NCI-H510A treated with DMSO at 0.1 percent for 48 hours (cell line): ENCODE measurements around the gene C19orf33.
"Not testable (repeated sequence)": the region's sequence is repeated elsewhere in the genome, so short reads cannot be mapped to it uniquely, and the experiment has no call there.

Source experiments
- DNase-seq: peaks from one replicate; lab custom pipeline; 2025; lab: John Stamatoyannopoulos, UW

Gene C19orf33

DNA sequence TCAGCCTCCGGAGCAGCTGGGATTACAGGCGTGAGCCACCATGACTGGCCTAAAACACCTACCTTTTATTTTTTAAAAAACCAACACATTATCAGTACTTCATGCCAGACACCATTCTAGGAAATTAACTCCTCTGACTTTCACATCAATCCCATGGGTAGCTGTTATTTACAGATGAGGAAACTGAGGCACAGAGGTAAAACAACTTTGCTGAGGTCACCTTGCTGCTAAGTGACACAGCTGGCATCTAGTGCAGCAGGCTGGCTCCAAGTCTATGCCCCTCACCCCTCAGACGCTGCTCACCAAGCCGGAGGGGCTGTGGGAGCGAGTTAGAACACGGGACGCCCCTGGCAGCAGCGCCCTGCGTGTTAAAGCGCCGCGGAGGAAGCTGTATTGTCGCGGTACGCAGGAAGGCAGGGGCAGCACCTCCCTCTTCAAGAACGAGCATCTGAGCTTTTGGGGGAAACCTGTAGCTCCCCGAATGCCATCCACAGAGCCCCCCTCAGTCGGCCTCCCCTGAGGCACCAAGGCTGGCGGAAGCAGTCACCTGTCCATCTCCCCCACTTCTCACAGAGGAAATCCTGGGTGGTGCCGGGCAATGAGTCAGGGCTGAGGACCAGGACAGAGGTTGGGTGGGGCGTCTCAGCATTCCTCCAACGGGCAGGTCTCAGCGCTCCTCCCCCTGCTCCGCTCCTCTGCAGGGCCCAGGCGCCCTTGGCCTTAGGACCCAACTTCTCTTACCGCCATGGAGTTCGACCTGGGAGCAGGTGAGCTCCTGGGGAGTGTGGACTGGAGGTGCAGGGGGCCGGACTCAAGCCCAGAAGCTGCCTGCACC is at the start of gene C19orf33:
Gene C19orf33 (plus strand): TSS at position 735 of the 835 bp plus-strand sequence. CDS start 11 bp downstream, at position 746.
- DNase-seq, result no peak

DNA sequence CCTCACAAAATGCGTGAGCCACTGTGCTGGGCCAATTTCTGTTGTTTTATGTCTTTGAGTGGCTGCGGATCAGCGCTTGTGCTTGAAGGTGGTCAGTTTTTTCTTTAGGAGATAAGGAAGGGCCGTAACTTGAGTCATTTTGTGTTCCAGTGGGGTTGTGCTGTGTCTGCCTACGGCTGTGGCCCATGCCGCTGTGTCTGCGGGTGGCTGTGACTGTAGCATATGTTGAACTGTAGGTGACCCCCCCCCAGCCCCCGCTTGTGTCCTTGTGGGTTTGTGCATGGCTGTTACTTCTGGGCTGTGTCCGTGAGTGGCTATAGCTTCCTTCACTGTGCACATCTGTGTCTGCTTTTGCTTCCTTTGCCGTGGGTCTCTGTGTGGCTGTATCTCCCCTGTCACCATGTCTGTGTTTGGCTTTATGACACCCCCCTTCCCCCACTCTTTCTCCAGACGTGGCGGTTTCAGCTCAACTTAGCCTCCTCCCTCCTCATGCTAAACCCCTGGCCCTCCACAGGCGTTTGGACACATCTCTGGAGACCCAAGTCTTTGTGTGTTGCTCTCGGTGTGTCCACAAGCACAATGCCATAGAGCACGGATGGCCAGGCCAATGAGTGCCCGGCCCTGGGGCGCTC is 48.6 kb upstream of the C19orf33 start:
- DNase-seq, result no peak

DNA sequence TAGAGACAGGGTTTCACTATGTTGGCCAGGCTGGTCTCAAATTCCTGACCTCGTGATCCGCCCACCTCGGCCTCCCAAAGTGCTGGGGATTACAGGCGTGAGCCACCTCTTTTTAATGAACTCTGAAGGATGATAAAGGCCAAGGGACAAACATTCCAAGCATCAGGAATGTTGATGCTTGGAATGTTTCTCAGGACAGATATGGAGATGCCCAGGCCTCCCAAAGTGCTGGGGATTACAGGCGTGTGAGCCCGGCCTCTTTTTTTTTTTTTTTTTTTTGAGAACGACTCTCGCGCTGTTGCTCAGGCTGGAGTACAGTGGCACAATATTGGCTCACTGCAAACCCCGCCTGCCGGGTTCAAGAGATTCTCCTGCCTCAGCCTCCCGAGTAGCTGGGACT is 42.1 kb upstream of the C19orf33 start:
- DNase-seq, result not testable (repeated sequence)

DNA sequence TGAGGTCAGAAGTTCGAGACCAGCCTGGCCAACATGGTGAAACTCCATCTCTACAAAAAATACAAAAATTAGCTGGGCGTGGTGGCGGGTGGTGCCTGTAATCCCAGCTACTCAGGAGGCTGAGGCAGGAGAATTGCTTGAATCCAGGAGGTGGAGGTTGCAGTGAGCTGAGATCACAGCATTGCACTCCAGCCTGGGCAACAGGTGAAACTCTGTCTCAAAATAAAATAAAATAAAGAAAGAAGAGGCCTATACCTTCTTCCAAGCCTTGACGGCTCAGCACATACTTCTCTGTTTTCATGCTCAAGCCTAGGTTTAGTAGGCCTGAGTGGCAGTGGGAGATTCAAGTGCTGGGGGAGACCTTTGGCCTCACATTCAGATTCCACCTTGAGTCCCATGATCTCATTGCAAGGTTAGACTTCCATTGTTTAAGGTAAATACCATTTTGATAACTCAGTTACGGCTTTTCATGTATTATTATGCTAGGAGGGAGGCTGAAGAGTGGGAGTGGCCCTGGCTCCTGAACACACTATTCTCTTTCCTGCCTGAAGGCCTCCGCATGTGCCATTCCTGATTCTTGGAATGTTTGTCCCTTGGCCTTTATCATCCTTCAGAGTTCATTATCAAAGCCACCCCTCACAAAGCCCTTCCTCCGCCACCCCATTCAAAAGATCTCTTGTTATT is 41.3 kb upstream of the C19orf33 start:
- DNase-seq, result no peak

DNA sequence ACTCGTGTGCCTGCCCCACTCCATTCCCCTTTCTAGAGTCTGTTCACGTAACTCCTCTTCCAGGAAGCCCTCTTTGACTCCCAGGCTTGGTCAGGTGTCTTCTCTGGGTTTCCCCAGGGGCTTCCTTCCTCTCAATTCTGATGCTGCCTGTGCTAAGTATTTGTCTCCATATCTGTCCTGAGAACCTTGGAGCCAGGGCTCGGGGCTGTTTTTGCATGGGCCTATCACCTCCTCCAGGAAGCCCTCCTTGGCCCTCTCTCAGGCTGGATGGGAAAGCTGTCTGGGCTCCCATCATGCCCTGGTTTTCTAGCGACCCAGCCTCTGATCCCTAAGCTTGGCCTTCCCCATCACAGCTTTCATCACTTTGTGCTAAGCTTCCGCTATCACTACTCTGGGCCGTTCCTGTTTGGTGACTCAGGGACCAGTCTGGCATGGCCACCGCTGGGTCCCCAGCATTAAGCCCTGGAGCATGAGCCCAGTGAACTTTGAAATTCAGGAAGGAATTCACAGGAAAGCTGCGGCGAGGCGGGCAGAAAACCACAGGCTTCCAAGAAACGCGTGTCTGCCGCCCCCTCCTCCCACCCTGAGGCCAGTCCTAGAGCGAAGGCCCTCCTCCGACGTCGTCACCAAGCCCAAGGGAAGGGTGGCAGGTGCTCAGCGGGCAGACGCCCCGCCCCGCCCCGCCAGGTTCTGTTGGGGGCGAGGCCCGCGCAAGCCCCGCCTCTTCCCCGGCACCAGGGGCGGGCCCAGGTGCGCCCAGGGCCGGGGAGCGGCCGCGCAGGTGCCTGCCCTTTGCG is 40.2 kb upstream of the C19orf33 start:
- DNase-seq, result peak; percentile 99

DNA sequence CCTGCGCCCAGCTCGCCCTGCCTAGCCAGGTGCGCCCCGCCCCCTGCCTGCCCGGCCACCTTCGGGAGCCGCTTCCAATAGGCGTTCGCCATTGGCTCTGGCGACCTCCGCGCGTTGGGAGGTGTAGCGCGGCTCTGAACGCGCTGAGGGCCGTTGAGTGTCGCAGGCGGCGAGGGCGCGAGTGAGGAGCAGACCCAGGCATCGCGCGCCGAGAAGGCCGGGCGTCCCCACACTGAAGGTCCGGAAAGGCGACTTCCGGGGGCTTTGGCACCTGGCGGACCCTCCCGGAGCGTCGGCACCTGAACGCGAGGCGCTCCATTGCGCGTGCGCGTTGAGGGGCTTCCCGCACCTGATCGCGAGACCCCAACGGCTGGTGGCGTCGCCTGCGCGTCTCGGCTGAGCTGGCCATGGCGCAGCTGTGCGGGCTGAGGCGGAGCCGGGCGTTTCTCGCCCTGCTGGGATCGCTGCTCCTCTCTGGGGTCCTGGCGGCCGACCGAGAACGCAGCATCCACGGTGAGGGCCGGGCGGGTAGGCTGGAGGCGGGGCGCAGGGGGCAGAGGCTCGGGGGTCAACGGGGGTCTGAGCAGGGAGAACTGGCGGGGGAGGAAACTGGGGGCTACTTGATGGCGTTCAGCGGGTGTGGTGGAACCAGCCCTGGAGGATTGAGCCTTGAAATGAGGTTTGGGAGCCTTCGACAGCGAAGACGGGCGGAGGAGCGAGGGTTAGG is 39.4 kb upstream of the C19orf33 start, which contains the start of gene SPINT2:
Gene SPINT2 (plus strand): TSS at position 88 of the 727 bp plus-strand sequence. CDS start 320 bp downstream, at position 408.
- no peak for DNase-seq

DNA sequence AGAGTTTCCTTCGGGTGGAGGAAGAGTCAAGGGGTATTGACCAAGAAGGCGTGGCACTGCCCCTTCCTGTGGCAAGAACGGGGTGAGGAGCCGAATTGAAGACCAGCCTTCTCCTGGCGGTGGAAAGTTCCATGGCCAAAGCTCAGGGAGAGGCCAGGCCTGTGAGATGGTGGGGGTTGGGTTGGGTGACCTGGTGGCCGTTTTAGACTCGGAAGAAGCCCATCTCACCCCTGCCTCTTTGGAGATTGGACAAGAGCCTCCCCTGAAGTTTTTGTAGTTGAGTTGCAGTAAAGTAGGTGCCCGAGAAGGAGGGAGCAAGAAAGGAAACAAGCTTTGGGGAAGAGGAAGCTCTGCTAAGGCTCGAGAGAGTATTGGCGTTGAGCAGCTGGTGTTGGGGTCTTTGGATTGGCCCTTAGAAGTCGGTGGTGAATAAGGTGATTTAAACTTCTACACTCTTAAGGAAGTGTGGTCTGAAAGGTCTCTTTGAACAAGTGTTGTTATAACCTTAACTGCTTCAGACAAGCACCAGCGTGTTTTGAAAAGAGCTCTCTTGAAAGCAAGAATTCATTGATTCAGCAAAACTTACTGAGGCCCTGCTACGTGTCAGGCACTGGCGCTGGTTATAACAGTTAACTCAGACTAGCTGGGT is 38.7 kb upstream of the C19orf33 start:
- DNase-seq, result peak; percentile 43

DNA sequence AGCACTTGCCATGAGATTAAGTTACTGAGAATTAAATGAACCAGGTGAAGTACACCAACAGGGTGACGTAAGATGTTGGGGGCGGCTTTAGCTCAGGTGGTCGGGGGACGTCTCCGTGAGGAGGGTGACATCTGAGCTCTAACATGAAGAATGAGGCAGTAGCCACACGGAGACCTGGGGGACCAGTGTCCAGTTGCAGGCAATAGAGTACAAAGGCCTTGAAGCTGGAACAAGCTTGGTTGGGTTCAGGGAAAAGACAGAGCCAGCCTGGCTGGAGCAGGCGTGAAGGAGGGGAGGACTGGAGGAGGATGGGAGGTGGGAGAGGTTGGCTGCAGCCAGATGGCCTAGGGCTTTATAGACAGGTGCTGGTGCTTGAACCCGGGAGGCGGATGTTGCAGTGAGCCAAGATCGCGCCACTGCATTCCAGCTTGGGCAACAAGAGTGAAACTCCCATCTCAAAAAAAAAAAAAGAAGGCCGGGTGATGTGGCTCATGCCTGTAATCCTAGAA is 38.1 kb upstream of the C19orf33 start:
- DNase-seq, result peak; percentile 30

DNA sequence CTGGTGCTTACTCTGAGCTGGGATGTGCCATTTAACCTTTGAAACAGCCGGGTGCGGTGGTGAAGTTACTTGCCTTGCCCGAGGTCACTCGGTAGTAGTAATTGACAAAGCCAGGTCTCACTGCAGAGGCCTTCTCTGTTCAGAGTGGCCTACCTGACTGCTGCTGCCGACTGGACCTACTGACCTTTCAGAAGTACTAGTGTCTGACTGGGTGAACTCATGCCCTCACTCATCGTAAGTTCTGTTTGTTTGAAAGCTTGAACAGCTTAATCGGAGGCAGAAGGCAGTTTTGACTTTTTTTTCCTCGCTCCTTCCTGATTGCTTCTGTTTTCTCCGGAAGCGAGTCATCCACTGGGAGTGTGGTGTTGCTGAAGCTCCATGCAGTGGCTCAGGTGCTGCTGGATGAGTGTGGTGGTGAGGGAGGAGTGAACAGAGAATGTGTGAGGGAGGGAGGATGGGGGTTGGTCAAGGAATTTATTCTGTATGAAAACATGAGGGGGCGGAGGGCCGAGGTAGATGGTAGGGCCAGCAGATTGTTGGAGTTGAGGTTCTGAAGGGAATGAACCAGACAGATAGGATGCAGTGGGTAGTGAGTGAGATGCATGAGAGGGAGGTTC is 37.0 kb upstream of the C19orf33 start:
- peak; percentile 39 for DNase-seq

DNA sequence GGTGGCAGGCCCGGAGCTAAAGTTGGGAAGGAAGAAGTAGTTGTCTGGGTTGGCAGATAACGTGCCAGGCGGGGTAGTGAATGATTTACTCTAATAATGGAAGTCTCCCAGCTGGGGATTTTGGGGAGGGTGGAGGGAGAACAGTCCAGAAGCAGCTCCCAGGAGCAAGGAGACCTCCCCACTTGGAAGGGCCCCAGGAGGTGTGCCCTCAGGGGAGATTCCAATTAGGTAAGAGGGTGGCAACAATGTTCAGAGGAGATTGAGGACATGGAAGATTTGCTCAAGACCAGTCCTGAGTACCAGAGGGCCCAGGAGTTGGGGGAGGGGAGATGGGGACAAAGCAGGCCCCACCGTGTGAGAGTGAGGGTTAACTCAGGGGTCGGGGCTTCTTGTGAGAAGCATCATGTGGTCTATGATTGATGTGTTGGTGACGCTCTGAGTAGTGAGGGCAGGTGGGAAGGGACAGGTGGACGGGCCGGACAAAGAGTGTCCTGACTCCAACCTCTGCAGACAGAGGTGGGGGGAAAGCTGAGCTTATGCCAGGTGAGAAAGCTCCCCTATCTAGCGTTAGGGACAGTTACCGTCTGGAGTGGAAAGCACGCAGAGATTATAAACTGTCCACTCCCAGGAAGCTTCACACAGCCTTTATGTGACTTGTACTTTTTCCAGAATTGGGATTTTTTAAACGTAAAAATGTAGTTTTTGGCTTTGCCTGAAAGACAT is 36.1 kb upstream of the C19orf33 start:
- no peak for DNase-seq

DNA sequence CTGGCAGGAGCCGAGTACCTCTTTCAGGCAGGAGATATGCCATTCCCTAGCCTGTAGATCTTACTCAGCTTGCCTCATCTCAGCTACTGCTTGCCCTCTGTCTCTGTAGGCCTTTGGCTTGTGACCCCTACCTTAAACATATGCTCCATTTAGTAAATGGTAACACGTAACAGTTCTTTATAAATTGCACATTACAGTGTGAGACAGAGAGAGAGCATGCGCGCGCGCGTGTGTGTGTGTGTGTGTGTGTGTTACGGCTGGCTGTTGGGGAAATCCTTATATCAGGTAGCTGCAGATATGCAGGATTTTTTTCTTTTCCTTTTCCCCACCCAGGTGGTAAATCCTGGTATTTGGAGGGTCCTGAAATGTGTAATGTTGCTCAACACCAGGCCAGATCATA is 35.5 kb upstream of the C19orf33 start:
- no peak for DNase-seq

DNA sequence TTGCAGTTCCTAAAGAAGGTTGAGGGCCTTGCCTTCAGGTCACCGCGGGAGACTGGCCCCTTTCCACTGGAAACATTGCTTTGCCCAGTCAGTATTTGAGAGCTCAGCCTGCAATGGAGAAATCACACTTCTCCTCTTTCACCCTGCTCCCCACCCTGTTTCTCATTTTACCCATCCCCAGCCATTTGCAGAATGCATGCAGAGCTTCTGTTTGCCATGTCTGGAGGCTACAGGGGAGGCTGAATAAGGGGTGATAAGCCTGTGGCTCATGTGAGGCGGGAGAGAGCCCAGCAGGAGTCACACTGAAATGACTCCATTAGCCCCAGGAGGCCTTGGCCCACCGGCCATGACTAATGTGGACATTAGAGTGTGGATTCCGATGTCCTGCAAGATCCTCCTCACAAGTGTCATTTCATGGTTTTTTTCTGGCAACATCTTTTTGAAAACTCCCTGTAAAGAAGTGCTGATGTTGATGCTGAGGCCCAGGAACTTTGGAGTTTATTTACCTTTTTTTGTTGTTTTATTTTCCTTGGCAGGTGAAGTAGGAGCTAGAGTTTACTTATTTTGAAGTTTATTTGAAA is 33.4 kb upstream of the C19orf33 start:
- no peak for DNase-seq

DNA sequence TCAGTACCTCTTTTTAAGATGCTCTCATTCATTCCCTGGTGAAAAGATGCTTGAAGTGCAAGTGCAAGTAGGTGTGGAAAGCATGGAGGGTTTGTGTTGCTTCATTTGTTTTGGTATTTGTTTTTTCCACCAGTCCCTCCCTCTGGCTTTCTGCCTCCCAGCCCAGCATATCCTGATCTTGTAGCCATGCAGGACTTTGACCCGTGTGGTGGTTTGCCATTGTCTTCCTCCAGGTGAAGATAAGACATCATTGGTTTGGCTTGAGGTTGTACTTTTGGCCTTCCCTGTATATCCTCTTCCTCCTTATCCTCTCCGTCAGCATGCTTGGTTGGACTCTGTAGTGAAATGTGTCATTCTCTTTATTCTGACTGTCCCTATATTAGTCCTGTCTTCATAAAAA is 30.6 kb upstream of the C19orf33 start:
- DNase-seq, result no peak

DNA sequence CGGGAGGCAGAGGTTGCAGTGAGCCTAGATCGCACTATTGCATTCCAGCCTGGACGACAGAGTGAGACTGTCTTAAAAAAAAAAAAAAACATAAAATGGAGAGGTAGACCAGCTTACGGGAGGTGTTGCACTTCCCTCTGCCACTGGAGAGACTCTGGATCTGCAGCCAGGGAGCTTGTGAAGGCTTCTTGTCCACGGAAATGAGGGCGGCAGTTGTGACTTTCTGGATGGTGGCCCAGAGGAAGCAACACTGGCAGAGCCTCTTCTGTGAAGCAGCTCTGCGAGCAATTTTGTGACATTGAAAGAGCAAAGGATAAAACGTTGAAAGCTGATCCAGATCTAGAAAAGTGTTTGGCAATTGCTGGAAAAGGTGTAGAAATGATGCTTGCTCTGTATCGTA is 29.3 kb upstream of the C19orf33 start:
- DNase-seq, result no peak

DNA sequence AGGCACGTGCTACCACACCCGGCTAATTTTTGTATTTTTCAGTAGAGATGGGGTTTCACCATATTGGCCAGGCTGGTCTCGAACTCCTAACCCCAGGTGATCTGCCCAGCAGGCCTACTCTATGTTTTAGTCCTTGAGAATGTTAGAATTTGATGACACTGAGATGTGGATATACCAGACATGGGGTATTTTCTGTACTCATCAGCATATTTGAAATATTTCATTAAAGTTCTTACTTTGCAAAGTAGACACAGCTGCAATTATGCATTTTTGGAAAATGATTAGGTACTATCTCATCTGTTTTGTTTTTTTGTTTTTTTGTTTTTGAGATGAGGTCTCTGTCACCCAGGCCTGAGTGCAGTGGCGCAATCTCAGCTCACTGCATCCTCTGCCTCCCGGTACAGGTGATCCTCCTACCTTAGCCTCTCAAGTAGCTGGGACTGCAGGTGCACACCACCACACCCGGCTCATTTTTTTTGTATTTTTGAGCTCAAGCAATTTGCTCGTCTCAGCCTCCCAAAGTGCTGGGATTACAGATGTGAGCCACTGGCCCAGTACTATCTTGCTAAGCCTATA is 27.0 kb upstream of the C19orf33 start:
- DNase-seq, result no peak

DNA sequence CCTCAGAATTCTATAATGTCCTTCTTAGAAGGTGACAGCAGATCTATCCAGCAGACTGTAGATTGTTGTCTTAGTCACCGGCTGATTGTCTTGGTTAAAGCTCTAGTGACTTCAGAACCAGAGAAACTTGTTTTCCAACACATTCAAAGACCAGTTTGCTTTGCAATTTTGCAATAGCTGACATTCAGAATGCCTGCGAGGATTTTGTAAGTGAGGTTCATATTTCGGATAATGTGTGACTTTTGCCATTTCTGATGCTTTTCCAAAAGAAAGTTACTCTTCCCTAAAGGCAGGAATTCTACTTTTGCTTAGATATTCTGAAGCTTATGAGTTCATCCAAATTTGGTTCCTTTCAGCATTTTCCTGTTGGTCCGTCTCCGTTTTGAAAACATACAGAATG is 26.5 kb upstream of the C19orf33 start:
- DNase-seq, result no peak

DNA sequence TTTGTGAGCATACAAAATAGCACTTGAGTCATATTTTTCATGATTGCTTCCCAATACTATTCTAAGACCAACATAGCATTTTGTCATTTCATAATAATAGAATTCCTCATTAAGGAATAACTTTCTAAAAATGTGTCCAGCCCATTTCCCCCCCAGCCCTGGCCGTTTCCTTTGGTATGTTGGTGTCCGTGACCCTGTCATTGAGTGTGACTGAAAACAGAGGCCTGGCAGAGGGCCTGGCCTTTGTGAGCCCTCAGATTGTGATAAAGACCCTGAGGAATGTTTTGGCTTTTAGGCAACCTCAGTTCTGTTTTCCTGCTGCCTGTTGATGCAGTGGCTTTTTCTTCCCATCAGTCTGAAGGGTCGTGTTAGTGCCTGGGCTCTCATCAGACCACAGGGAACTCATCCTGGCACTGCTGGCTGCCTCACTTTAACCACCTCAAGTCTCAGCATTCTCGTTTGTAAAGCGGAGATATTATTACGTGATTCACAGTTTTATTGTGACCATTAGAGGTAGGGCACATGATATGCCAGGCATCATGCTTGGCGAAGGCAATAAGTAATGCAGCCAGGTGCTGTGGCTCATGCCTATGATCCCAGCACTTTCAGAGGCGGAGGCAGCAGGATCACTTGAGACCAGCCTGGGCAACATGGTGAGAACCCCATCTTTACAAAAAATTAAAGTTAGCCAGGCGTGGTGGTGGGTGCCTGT is 25.9 kb upstream of the C19orf33 start:
- DNase-seq, result no peak

DNA sequence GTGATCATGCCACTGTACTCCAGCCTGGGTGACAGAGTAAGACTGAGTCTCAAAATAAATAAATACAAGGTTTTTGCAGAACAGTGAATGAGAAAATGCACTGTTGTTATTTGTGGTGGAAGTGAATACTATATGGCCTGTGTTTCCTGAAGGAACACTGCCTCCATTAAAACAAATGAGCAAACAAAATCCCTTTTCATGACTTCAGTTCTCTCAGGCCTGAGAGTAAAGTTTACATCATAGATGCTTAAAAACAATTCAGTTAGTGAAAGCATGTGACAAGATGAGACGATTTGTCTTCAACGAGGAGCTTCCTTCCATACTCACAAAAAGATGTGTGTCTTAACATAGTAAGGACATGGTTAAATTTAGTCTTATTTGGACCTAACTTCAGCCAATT is 25.3 kb upstream of the C19orf33 start:
- DNase-seq, result no peak
